Skeletal muscle tissue (tissue), 4 donors: ENCODE measurements around the gene ETV3. TPM values are rescaled to one million over a fixed set of nuclear protein-coding genes. Genes with fewer than 3 reads are reported as not detected.

Source experiments
- H3K27ac ChIP-seq: one replicate; pipeline ENCODE4 v1.7.0; 2013; ENCODE audit warnings: mild to moderate bottlenecking, low read depth, low read length, inconsistent platforms
- H3K27me3 ChIP-seq, 3 donors: one replicate each; pipeline ENCODE4 v1.7.0; 2013; ENCODE audit warnings: low read length in 3 of 3; ENCODE audit not compliant: control insufficient read depth in 3 of 3, insufficient read depth in 3 of 3
- H3K36me3 ChIP-seq, 3 donors: one replicate each; pipeline ENCODE4 v1.7.0; 2013; ENCODE audit warnings: low read length in 3 of 3; ENCODE audit not compliant: control insufficient read depth in 3 of 3, insufficient read depth in 3 of 3
- H3K4me1 ChIP-seq, 3 donors: one replicate each; pipeline ENCODE4 v1.7.0; 2013; ENCODE audit warnings: low read length in 3 of 3, mild to moderate bottlenecking in 3 of 3; ENCODE audit not compliant: control insufficient read depth in 3 of 3, insufficient read depth in 3 of 3
- H3K4me3 ChIP-seq, 3 donors: one replicate each; pipeline ENCODE4 v1.7.0; 2013; ENCODE audit warnings: low read length in 3 of 3
- H3K9ac ChIP-seq, 3 donors: one replicate each; pipeline ENCODE4 v1.7.0; 2013; ENCODE audit warnings: low read length in 3 of 3, mild to moderate bottlenecking in 3 of 3, moderate library complexity in 2 of 3, low read depth in 1 of 3
- H3K9me3 ChIP-seq, 3 donors: one replicate each; pipeline ENCODE4 v1.7.0; 2013; ENCODE audit warnings: low read length in 3 of 3; ENCODE audit not compliant: control insufficient read depth in 3 of 3
- total RNA-seq: library from RNA; depleted of rRNA; stranded (reverse); fragments of >200 nt; gene quantifications from one replicate; pipeline ENCODE4 v1.2.3, GENCODE V29; 2014
- donor health status: Osteomylitis.

ETV3 gene
- total RNA-seq, 1 donor from 2014 or later, result 14.6 TPM

- peaks cover 0 to 4% (median 4%) of the 10 kb centered on the region in 3 donors for H3K4me1 ChIP-seq
- H3K27ac ChIP-seq, result no peak overlapping the region
- H3K9ac ChIP-seq, result peak overlapping the region in 1 of 3 donors; percentile 51
- H3K4me3 ChIP-seq, result peak overlapping the region in 1 of 3 donors; percentile 58
- no peaks in the 10 kb centered on the region for H3K36me3 ChIP-seq
- H3K9me3 ChIP-seq, result no peaks in the 10 kb centered on the region
- H3K27me3 ChIP-seq, result peaks cover 7 to 10% (median 7%) of the 10 kb centered on the region in 3 donors
Observed at GRCh38 chr1:157163273-157164127, 25.3 kb upstream of the ETV3 start.

DNA sequence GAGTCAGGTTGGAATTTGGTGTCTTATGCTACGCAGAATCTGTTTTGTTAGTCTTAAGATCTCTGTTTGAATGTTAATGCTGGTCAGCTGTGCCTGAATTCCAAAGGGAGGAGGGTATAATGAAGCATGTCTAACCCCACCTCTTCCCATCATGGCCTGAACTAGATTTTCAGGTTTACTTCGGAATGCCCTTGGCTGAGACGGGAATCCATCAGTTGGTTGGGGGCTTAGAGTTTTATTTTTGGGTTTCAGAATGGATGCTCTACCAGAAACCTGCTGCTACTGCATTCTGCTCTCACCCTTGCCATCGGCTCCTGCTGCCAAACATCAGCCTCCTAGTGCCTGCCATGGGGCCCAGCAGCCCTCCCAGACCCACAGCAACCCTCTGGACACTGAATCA is 24.1 kb upstream of the ETV3 start:
- H3K36me3 ChIP-seq, result no peaks in the 10 kb centered on the region
- peaks cover 7 to 10% (median 7%) of the 10 kb centered on the region in 3 donors for H3K27me3 ChIP-seq
- no peak overlapping the region for H3K4me3 ChIP-seq
- H3K9me3 ChIP-seq, result no peaks in the 10 kb centered on the region
- H3K4me1 ChIP-seq, result peaks cover 0 to 9% (median 7%) of the 10 kb centered on the region in 3 donors
- no peak overlapping the region for H3K9ac ChIP-seq
- H3K27ac ChIP-seq, result no peak overlapping the region

- Histone ChIP-seq H3K27ac (no peak overlapping the region), H3K9ac (no peak overlapping the region), H3K36me3 (no peaks in the 10 kb centered on the region), H3K4me3 (no peak overlapping the region), H3K27me3 (peaks cover 7 to 10% (median 7%) of the 10 kb centered on the region in 3 donors), H3K9me3 (no peaks in the 10 kb centered on the region), H3K4me1 (peaks cover 0 to 14% (median 7%) of the 10 kb centered on the region in 3 donors)
Observed at GRCh38 chr1:157161901-157162300, 23.7 kb upstream of the ETV3 start.

GRCh38 chr1:157158967-157159366 is 20.8 kb upstream of the ETV3 start:
- Histone ChIP-seq H3K27me3 (peaks cover 3% of the 10 kb centered on the region in 3 donors), H3K9ac (no peak overlapping the region), H3K36me3 (no peaks in the 10 kb centered on the region), H3K4me1 (peaks cover 20 to 39% (median 25%) of the 10 kb centered on the region in 3 donors), H3K27ac (no peak overlapping the region), H3K4me3 (no peak overlapping the region), H3K9me3 (no peaks in the 10 kb centered on the region)

DNA sequence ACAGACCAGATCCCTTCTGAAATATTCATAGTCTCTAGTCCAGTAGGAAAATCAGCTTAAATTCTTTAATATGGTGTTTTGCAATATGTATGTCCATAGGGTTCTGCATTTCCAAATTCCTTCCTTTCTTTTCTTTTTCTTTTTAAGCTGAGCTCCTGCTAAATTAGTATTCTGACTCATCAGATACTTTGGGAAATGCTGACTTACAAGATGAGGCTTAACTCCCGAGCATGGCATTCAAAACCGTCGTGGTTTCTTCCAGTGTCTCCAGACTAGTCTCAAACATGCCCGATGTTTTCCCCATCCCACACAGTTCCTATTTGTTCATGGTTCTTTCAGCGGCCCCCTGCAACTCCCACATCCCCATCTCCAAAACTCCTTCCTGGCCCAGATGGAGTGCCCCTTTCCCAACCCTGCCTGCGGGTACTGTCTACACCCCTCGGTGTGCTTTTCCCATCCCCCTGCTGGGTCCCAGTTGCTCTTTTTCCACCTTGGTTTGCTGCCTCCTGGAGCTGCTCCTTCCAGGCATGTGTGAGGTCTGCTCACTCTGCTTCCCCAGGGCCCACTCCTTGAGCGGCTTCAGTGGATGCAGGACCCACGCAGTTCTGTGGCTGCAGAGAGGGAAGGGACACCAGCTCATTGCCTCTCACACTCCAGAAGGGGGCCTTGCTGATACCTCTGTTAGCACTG is 19.5 kb upstream of the ETV3 start:
- Histone ChIP-seq H3K27ac (no peak overlapping the region), H3K36me3 (no peaks in the 10 kb centered on the region), H3K4me3 (no peak overlapping the region), H3K9me3 (no peaks in the 10 kb centered on the region), H3K27me3 (no peaks in the 10 kb centered on the region), H3K4me1 (peaks cover 20 to 38% (median 21%) of the 10 kb centered on the region in 3 donors), H3K9ac (no peak overlapping the region)

GRCh38 chr1:157156058-157156541 is 17.9 kb upstream of the ETV3 start:
- Histone ChIP-seq H3K4me3 (no peak overlapping the region), H3K27me3 (no peaks in the 10 kb centered on the region), H3K9me3 (no peaks in the 10 kb centered on the region), H3K9ac (peak overlapping the region in 1 of 3 donors; percentile 57), H3K36me3 (no peaks in the 10 kb centered on the region), H3K4me1 (peaks cover 20 to 38% (median 21%) of the 10 kb centered on the region in 3 donors), H3K27ac (no peak overlapping the region)

- peaks cover 20 to 38% (median 21%) of the 10 kb centered on the region in 3 donors for H3K4me1 ChIP-seq
- H3K9ac ChIP-seq, result peak overlapping the region in 1 of 3 donors; percentile 14
- H3K36me3 ChIP-seq, result no peaks in the 10 kb centered on the region
- H3K27ac ChIP-seq, result no peak overlapping the region
- no peaks in the 10 kb centered on the region for H3K27me3 ChIP-seq
- H3K4me3 ChIP-seq, result no peak overlapping the region
- no peaks in the 10 kb centered on the region for H3K9me3 ChIP-seq
Observed at GRCh38 chr1:157155658-157156057, 17.5 kb upstream of the ETV3 start.

- Histone ChIP-seq H3K4me3 (no peak overlapping the region), H3K9ac (peak overlapping the region in 1 of 3 donors; percentile 14), H3K27ac (no peak overlapping the region)
Observed at GRCh38 chr1:157154940-157155514, 16.8 kb upstream of the ETV3 start.

DNA sequence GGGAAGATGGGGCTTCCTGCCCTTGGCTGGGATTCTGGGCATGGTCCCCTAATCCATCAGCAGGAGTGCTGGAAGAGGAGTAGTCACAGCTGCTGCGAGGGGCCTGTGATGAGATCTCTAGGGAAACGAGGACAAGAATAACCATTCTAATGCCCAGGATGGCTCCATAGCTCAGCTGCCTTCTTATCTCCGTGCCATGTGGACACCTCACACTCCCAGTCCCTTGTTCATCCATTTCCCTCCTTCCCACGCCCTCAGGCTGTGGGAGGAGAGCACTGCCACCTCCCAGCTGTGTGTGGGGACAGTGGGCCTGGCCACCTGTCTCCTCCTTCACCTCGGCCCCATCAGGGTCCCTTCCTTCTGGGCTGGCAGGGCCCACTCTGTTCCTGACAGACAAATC is 16.1 kb upstream of the ETV3 start:
- H3K27ac ChIP-seq, result no peak overlapping the region
- H3K9ac ChIP-seq, result no peak overlapping the region
- H3K4me1 ChIP-seq, result peaks cover 20 to 38% (median 21%) of the 10 kb centered on the region in 3 donors
- no peaks in the 10 kb centered on the region for H3K36me3 ChIP-seq
- H3K9me3 ChIP-seq, result no peaks in the 10 kb centered on the region
- no peak overlapping the region for H3K4me3 ChIP-seq
- H3K27me3 ChIP-seq, result no peaks in the 10 kb centered on the region

More at GRCh38 chr1:157154940-157155514, 16.8 kb upstream of the ETV3 start:
- Histone ChIP-seq H3K4me1 (peaks cover 20 to 38% (median 21%) of the 10 kb centered on the region in 3 donors), H3K36me3 (no peaks in the 10 kb centered on the region), H3K9me3 (no peaks in the 10 kb centered on the region), H3K27me3 (no peaks in the 10 kb centered on the region)
